Measurements from ENCODE around the gene SAXO1.

SAXO1 gene

DNA sequence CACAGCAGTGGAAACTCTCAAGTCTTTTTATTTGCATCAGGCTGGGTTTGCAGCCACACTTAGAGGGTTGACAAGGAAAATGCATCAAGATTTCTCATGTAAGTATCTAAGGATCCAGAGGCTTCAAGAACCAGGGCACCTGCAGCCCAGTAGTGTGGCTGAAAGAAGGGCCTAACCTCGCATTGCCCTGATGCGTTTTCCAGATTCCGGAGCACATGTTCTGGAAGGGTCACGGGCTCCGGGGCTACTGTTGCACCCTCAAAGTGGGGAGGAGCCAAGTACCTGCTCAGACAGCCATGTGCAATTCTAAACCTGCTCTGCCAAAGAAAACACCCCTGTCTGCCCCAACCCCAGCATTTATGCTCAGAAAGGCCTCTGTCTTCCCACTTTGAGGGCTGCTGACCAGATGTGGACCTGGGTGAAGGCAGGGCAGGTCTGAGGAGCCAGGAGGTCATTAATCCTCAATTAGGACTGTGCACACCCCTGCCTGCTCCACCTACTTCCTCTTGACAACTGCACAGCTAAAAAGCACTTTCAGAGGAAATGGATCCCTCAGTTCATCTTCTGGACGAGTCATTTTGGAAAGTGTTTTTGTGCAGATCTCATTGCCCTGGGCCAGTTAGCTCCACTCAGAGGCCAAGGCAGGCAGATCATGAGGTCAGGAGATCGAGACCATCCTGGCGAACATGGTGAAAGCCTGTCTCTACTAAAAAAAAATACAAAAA is 110.7 kb downstream of the SAXO1 start:
- TF ChIP-seq, protein P1, sequence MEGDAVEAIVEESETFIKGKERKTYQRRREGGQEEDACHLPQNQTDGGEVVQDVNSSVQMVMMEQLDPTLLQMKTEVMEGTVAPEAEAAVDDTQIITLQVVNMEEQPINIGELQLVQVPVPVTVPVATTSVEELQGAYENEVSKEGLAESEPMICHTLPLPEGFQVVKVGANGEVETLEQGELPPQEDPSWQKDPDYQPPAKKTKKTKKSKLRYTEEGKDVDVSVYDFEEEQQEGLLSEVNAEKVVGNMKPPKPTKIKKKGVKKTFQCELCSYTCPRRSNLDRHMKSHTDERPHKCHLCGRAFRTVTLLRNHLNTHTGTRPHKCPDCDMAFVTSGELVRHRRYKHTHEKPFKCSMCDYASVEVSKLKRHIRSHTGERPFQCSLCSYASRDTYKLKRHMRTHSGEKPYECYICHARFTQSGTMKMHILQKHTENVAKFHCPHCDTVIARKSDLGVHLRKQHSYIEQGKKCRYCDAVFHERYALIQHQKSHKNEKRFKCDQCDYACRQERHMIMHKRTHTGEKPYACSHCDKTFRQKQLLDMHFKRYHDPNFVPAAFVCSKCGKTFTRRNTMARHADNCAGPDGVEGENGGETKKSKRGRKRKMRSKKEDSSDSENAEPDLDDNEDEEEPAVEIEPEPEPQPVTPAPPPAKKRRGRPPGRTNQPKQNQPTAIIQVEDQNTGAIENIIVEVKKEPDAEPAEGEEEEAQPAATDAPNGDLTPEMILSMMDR (IDR thresholded peaks at IDR 0.05; ENCODE audit: borderline replicate concordance, control extremely low read depth, extremely low read depth, insufficient read depth, missing control alignments) = no peak
- in situ Hi-C loops (cut with MboI; ENCODE audit: low sequenced_read_pairs, unreplicated experiment) = no loop called here
- DNase-seq (ENCODE audit: low spot score) = no peak

DNA sequence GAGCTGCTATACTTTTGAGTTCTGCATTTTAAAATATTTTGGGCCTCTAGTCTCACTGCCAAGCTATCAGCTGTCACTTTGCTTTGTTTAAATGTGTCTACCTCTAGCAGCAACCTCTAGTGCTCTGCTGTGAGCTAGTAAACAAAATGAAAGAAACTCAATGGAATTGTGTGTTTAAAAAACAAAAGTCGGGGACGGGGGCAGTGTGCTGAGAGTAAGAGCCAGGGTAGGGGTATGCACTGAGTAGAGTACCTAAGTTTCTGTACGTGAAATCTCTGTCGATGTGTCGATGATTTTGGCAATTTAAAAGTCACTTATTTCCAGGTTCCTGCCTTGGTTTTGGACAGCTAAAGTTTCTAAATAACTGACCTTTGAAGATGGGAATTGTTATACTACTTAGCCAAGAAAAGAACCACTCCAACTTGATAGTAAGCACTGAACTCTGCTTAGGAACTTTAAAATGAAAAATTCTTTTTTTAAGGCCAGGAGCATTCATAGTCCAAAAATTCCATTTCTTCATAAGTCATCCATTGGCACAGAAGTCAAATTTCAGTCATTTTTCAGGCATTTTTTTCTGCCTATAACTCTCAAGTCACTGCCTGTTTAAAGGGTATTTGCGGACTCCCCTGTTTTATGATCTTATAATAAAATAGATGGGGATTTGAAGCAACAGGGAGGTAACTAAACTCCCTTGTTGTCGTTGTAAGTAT is 111.5 kb downstream of the SAXO1 start:
- TF ChIP-seq, protein P1 (IDR thresholded peaks at IDR 0.05; ENCODE audit: borderline replicate concordance, control extremely low read depth, extremely low read depth, insufficient read depth, missing control alignments) = no peak
- in situ Hi-C loops (cut with MboI; ENCODE audit: low sequenced_read_pairs, unreplicated experiment) = no loop called here
- no peak for DNase-seq (ENCODE audit: low spot score)

DNA sequence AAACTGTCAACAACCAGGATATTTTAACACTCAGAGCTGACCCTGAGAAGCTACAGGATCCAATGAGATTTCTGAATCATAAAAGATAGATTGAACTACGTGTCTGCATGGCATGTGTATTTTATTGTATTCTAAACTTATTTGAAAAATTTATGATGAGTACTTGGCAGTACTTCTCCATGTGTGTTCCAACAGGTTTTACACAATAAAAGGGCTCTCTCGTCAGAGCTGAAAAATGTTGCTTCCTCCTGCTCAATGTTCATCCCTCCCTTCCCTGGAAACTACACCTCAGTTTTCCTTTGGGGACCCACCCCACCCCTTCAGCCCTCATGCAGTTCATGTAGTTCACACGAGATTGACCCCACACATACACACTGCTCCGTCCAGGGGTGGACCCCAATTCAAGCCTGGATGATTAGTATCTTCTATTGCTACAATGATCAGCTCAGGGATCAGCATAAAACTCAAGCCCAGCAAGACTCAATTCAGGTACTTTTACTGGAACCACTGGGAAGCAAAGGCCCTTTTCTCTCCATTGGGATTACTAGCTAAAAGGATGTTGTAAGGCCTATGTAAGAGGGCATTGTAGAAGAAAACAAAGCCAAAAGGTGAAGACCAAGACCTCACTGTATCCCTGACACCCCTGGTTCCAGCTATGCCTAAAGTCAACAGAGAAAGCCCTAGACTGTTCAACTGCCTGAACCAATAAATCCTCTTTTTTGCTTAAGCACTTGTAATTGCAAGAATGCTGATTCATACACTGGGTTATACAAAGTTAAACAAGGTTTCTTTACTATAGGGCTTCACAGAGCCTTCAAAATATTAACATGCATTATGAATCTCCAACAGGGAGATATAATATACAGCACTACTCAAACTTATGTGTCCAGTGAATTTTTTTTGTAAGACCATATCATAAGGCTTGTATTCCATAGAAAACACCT is 112.6 kb downstream of the SAXO1 start:
- no peak for DNase-seq (ENCODE audit: low spot score)
- in situ Hi-C loops (cut with MboI; ENCODE audit: low sequenced_read_pairs, unreplicated experiment) = no loop called here
- TF ChIP-seq, protein P1 (IDR thresholded peaks at IDR 0.05; ENCODE audit: borderline replicate concordance, control extremely low read depth, extremely low read depth, insufficient read depth, missing control alignments) = no peak

DNA sequence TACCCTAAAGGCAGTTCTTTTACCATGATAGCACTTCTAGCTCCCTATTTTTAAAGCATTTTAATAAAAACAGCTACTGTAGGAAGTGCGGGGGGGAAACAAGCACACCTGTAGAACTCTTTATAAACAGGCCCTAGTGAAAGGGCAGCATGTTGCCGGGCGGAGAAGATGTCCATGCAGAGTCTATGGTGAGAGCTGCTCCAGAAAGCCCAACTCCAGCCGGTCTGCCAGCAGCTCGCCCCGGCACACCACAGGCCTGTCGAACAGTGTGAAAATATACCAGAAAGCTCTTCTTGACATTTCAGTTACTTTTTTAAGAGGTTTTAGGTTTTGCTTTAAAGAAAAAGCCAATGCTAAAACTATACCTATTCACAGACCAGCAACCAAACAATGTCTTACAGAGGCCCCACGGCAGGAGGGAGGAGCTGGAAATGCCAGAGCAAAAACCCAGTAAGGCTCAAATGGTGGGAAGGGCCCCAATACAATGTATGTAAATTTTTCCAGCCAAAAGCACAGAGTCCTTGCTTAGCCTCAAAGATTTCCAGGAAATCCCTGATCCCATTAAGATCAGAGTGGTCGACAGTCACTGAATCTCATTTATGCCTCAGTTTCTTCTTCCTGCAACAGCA is 121.2 kb downstream of the SAXO1 start:
- in situ Hi-C loops (cut with MboI; ENCODE audit: low sequenced_read_pairs, unreplicated experiment) = no loop called here
- TF ChIP-seq, protein P1 (IDR thresholded peaks at IDR 0.05; ENCODE audit: borderline replicate concordance, control extremely low read depth, extremely low read depth, insufficient read depth, missing control alignments) = no peak
- no peak for DNase-seq (ENCODE audit: low spot score)

DNA sequence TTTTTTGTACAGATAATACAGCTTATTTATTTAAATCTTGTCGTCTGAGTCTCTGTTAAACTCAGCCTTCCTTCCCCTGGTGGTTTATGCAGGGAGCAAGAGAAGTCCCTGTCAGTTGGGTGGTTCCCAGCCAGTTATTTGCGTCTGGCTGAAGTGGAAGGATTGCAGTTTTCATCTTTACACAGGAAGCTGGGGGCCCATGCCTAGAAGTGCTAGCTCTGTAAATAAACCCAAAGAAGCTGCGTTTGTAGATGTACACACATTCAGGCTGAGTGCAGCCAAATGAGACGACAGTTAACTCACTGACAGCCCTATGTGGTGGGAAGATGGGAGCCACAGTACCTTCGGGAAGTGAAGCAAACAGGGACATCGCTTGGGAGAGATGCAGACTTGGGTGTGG is 122.1 kb downstream of the SAXO1 start:
- TF ChIP-seq, protein P1 (IDR thresholded peaks at IDR 0.05; ENCODE audit: borderline replicate concordance, control extremely low read depth, extremely low read depth, insufficient read depth, missing control alignments) = no peak
- DNase-seq (ENCODE audit: low spot score) = no peak
- in situ Hi-C loops (cut with MboI; ENCODE audit: low sequenced_read_pairs, unreplicated experiment) = no loop called here

DNA sequence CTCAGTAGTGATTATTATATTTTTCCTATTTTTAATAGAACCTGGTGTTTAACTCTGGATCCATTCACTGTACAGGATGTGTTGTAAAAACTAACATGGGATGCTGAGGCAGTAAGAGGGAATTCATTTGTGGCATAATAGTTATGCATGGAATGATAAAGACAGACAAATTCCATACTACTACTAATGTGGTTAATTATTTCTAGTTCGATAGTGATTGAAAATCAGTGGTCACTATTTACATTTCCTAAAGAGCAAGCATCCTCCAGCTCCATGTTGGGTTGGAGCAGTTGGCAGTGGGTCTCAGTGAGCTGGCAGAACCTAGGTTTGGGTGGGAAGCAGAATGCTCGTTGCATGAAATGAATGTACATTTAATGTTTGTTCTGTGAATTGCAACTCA is 122.6 kb downstream of the SAXO1 start:
- no peak for DNase-seq (ENCODE audit: low spot score)
- in situ Hi-C loops (cut with MboI; ENCODE audit: low sequenced_read_pairs, unreplicated experiment) = no loop called here
- TF ChIP-seq, protein P1 (IDR thresholded peaks at IDR 0.05; ENCODE audit: borderline replicate concordance, control extremely low read depth, extremely low read depth, insufficient read depth, missing control alignments) = no peak

All from GM13976 (cell line).